Measurements from ENCODE around the gene GRID1.

GRID1 gene

DNA sequence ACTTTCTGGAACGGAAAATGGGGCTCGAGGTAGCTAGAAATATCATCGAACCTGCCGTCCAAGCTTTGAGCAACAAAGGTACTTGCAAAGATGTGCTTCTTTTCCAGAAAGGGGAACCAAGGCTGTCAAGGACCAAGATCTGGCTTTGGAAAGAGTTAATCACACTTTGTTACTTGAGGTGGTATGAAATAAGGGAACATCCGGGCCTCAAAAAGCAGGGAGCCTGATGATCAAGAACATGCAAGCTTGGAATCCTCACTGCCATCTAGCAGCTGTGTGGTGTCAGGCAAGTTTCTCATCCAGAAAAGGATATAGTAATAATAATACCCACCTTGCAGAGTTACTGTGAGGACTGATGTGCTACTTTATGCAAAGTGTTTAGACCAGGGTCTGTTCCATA is 329.5 kb downstream of the GRID1 start (continued):
- TF ChIP-seq, protein P1, sequence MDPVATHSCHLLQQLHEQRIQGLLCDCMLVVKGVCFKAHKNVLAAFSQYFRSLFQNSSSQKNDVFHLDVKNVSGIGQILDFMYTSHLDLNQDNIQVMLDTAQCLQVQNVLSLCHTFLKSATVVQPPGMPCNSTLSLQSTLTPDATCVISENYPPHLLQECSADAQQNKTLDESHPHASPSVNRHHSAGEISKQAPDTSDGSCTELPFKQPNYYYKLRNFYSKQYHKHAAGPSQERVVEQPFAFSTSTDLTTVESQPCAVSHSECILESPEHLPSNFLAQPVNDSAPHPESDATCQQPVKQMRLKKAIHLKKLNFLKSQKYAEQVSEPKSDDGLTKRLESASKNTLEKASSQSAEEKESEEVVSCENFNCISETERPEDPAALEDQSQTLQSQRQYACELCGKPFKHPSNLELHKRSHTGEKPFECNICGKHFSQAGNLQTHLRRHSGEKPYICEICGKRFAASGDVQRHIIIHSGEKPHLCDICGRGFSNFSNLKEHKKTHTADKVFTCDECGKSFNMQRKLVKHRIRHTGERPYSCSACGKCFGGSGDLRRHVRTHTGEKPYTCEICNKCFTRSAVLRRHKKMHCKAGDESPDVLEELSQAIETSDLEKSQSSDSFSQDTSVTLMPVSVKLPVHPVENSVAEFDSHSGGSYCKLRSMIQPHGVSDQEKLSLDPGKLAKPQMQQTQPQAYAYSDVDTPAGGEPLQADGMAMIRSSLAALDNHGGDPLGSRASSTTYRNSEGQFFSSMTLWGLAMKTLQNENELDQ (tag by site-specific recombination; IDR thresholded peaks at IDR 0.05; ENCODE audit: low read depth): no peak
- TF ChIP-seq ZNF654 (tag by site-specific recombination; IDR thresholded peaks at IDR 0.05; ENCODE audit: low read depth): no peak
- no peak for TF ChIP-seq ZNF610 (tag by site-specific recombination; IDR thresholded peaks at IDR 0.05; ENCODE audit: borderline replicate concordance)

DNA sequence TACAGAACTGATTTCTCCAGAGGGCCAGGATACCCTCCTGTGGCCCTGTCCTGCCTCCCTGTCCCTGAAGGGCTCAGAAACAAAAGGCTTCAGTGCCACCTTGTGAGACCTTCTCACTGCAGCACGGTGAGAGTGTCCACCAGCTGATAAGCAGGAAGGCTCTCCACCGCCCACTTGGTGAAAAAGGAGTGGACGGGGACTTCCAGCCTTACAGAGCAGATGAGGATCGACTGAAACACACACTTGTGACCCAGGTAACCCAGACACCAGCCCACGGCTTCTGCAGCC is 330.1 kb downstream of the GRID1 start:
- H3K36me3 ChIP-seq (ENCODE audit: control insufficient read depth in 2 of 2, insufficient read depth in 1 of 2, low read length in 2 of 2): no peaks in the 10 kb centered on the region
- POLR2A ChIA-PET: no interaction called here
- H3K9me3 ChIP-seq (ENCODE audit: control insufficient read depth, insufficient read depth, low read depth, low read length): no peaks in the 10 kb centered on the region
- CTCF ChIA-PET: interaction anchor here (0.5 kb wide), 1 partner anchor 1254 kb away, joined by 6 read pairs; no protein-coding TSS in a partner anchor
- no peak overlapping the region for H3K4me3 ChIP-seq (ENCODE audit: low read depth, low read length)
- TF ChIP-seq EGR2 (tag by site-specific recombination; IDR thresholded peaks at IDR 0.05; ENCODE audit: low read depth) (0 out of 2 replicates have a peak, but pooled peaks have one; percentile 26), ZFP69B (tag by site-specific recombination; IDR thresholded peaks at IDR 0.05) (no peak)
- H3K27ac ChIP-seq (ENCODE audit: extremely low read depth, low read depth, low read length): no peak overlapping the region
- H3K4me1 ChIP-seq (ENCODE audit: control insufficient read depth, insufficient read depth, low read length): no peaks in the 10 kb centered on the region

DNA sequence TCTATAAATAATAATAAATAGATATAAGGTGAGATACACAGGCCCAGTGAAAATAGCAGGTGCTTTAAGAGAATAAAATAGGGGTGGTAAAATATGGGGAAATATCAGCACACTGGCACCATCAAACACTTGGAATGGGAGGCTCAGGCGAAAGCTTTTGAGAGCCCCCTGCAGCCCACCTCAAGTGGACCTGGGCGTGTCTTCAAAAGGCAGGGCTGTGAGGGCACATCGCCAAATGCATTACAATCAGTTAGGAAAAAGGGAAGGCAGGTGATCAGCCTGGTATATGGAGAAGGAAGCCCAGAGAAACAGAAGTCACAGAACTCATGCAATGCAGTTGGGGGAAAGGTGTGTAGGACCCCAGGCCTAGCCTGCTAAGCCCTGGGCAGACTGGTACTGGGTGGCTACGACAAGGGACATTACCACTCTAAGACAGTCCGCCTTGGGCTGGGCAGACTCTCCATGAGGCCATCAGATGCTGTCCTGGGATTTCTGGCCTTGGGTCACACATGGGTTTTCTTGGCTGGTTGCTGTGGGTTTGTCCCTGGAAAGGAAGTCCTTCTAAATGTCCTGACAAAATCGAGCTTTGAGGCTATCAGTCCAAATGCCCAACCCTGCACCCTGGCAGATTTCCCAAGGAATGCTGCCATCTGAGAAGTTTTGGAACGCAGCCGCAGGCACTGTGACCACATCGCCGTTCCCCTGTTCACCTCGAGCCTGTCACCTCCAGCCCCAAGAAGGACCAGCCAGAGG is 330.6 kb downstream of the GRID1 start:
- ChIA-PET CTCF (interaction anchor here (0.7 kb wide), 1 partner anchor 861 kb away, joined by 3 read pairs; no protein-coding TSS in a partner anchor), POLR2A (no interaction called here)
- Histone ChIP-seq H3K4me1 (ENCODE audit: control insufficient read depth, insufficient read depth, low read length) (no peaks in the 10 kb centered on the region), H3K27ac (ENCODE audit: extremely low read depth, low read depth, low read length) (no peak overlapping the region), H3K36me3 (ENCODE audit: control insufficient read depth in 2 of 2, insufficient read depth in 1 of 2, low read length in 2 of 2) (no peaks in the 10 kb centered on the region), H3K9me3 (ENCODE audit: control insufficient read depth, insufficient read depth, low read depth, low read length) (no peaks in the 10 kb centered on the region), H3K4me3 (ENCODE audit: low read depth, low read length) (no peak overlapping the region)
- TF ChIP-seq SP7 (tag by site-specific recombination; IDR thresholded peaks at IDR 0.05) (no peak), KLF1 (tag by site-specific recombination; IDR thresholded peaks at IDR 0.05) (no peak), ZNF266 (tag by site-specific recombination; IDR thresholded peaks at IDR 0.05; ENCODE audit: low read depth) (no peak), ZNF658 (tag by site-specific recombination; IDR thresholded peaks at IDR 0.05) (no peak), GLI4 (tag by site-specific recombination; IDR thresholded peaks at IDR 0.05) (no peak), ZNF10 (tag by site-specific recombination; IDR thresholded peaks at IDR 0.05) (no peak), TCF7L2 (IDR thresholded peaks at IDR 0.05; ENCODE audit: borderline replicate concordance, low read depth, low read length) (no peak), ZNF514 (tag by site-specific recombination; IDR thresholded peaks at IDR 0.05) (no peak), ZXDB (tag by site-specific recombination; IDR thresholded peaks at IDR 0.05) (no peak), ZFP69B (tag by site-specific recombination; IDR thresholded peaks at IDR 0.05) (no peak), ZNF433 (tag by site-specific recombination; IDR thresholded peaks at IDR 0.05; ENCODE audit: low read depth) (no peak), GLI2 (tag by site-specific recombination; IDR thresholded peaks at IDR 0.05; ENCODE audit: borderline replicate concordance, low read depth) (no peak), ZFHX2 (tag by site-specific recombination; conservative IDR thresholded peaks at IDR 0.05) (no peak), KLF7 (tag by site-specific recombination; IDR thresholded peaks at IDR 0.05; ENCODE audit: borderline replicate concordance) (no peak)
- TF ChIP-seq, protein P2, sequence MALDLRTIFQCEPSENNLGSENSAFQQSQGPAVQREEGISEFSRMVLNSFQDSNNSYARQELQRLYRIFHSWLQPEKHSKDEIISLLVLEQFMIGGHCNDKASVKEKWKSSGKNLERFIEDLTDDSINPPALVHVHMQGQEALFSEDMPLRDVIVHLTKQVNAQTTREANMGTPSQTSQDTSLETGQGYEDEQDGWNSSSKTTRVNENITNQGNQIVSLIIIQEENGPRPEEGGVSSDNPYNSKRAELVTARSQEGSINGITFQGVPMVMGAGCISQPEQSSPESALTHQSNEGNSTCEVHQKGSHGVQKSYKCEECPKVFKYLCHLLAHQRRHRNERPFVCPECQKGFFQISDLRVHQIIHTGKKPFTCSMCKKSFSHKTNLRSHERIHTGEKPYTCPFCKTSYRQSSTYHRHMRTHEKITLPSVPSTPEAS (tag by site-specific recombination; IDR thresholded peaks at IDR 0.05): no peak
- TF ChIP-seq, protein P3, sequence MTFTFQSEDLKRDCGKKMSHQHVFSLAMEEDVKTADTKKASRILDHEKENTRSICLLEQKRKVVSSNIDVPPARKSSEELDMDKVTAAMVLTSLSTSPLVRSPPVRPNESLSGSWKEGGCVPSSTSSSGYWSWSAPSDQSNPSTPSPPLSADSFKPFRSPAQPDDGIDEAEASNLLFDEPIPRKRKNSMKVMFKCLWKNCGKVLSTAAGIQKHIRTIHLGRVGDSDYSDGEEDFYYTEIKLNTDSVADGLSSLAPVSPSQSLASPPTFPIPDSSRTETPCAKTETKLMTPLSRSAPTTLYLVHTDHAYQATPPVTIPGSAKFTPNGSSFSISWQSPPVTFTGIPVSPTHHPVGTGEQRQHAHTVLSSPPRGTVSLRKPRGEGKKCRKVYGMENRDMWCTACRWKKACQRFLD (tag by site-specific recombination; IDR thresholded peaks at IDR 0.05): no peak
